GM12878 (cell line): ENCODE measurements around the gene CD40LG. TPM values are rescaled to one million over a fixed set of nuclear protein-coding genes. Genes with fewer than 3 reads are reported as not detected.

ENCODE experiments used
- ATAC-seq: fragments of 200-7000 bp; cut with Tn5 transposase; 3 replicates; pipeline ENCODE4 v1.9.1; 2020; ENCODE audit warnings: mild to moderate bottlenecking, moderate library complexity
- BruUV-seq: library from RNA; stranded (reverse); fragments of 400-500 nt; replicated peaks from 2 replicates; lab custom pipeline; 2021; lab: Mats Ljungman, UMichigan
- CTCF ChIA-PET: fragments of 300-600 bp; sonication (Branson Sonifier 250); formaldehyde crosslinking; extraction: SDS; loops from one replicate; lab custom pipeline; 2021; ENCODE audit warnings: inconsistent platforms; lab: Yijun Ruan, JAX
- POLR2A ChIA-PET: fragments of 350-600 bp; formaldehyde crosslinking; extraction: SDS; loops from one replicate; lab custom pipeline; 2021; ENCODE audit warnings: inconsistent platforms; lab: Charles Lee
- RAD21 ChIA-PET: fragments of 300-600 bp; sonication (Branson Sonifier 250); formaldehyde crosslinking; loops from one replicate; lab custom pipeline; 2023; ENCODE audit warnings: antibody characterized with exemption; ENCODE audit not compliant: unreplicated experiment; lab: Charles Lee
- SMC1A ChIA-PET: fragments of 300-600 bp; sonication (Branson Sonifier 250); formaldehyde crosslinking; loops from one replicate; lab custom pipeline; 2023; ENCODE audit not compliant: unreplicated experiment, uncharacterized antibody; lab: Charles Lee
- DNase-seq: peaks from one replicate; pipeline ENCODE4 v3.0.0-alpha.2; 2011; ENCODE audit warnings: low read depth, low spot score
- FAIRE-seq: peaks from 3 replicates; lab custom pipeline; 2011; peaks lifted over from hg19 to GRCh38; lab: Jason Lieb, UNC
- H2AFZ ChIP-seq: 2 replicates; pipeline ENCODE4 v1.6.0; 2011; ENCODE audit warnings: low read depth, low read length, control low read depth; ENCODE audit not compliant: control insufficient read depth
- H3K27ac ChIP-seq: 2 replicates; pipeline ENCODE4 v1.5.1; 2011; ENCODE audit warnings: control low read depth; ENCODE audit not compliant: control insufficient read depth, insufficient read depth
- H3K27me3 ChIP-seq, 2 experiments: replicated peaks in 1 of 2; 2 replicates each; pipeline versions ENCODE4 v1.6.0 to v1.6.1; 2011; ENCODE audit warnings: low read length in 1 of 2; ENCODE audit not compliant: control insufficient read depth in 2 of 2, insufficient read depth in 2 of 2
- H3K36me3 ChIP-seq, 2 experiments: 2 replicates each; pipeline ENCODE4 v1.5.1; 2011; ENCODE audit warnings: low read length in 1 of 2; ENCODE audit not compliant: control insufficient read depth in 2 of 2, insufficient read depth in 2 of 2
- H3K4me1 ChIP-seq: 2 replicates; pipeline ENCODE4 v1.6.1; 2011; ENCODE audit warnings: mild to moderate bottlenecking, low read length, moderate library complexity, mixed read lengths; ENCODE audit not compliant: control insufficient read depth, insufficient read depth
- H3K4me2 ChIP-seq: 2 replicates; pipeline ENCODE4 v1.6.0; 2011; ENCODE audit warnings: control low read depth; ENCODE audit not compliant: control insufficient read depth, insufficient read depth
- H3K4me3 ChIP-seq: fragments of 200-600 bp; sonication (generic); 2 replicates; pipeline ENCODE4 v1.5.1; 2016
- H3K79me2 ChIP-seq: 2 replicates; pipeline ENCODE4 v1.6.0; 2011; ENCODE audit warnings: low read length; ENCODE audit not compliant: control insufficient read depth, insufficient read depth
- H3K9ac ChIP-seq: 2 replicates; pipeline ENCODE4 v1.8.0; 2011; ENCODE audit warnings: low read length, control low read depth, mixed read lengths; ENCODE audit not compliant: control insufficient read depth, insufficient read depth
- H3K9me3 ChIP-seq: replicated peaks from 3 replicates; pipeline ENCODE4 v1.5.1; 2011; ENCODE audit warnings: mild to moderate bottlenecking, low read length; ENCODE audit not compliant: control insufficient read depth, insufficient read depth
- H4K20me1 ChIP-seq: 2 replicates; pipeline ENCODE4 v1.6.0; 2011; ENCODE audit not compliant: control insufficient read depth, insufficient read depth
- ETV6 ChIP-seq, 2 experiments: fragments of 450-650 bp in 1 of 2; IDR thresholded peaks in 1 of 2; conservative IDR thresholded peaks in 1 of 2; 2 replicates each; pipeline ENCODE4 v1.6.1; 2014; ENCODE audit warnings: antibody characterized with exemption in 1 of 2, borderline replicate concordance in 1 of 2, low read depth in 1 of 2, mild to moderate bottlenecking in 1 of 2, moderate library complexity in 1 of 2
- FOXK2 ChIP-seq: fragments of 450-650 bp; IDR thresholded peaks from 2 replicates; pipeline ENCODE4 v1.6.1; 2017; ENCODE audit warnings: mild to moderate bottlenecking, moderate library complexity
- HCFC1 ChIP-seq: fragments of 150-350 bp; IDR thresholded peaks from 2 replicates; pipeline ENCODE4 v1.6.1; 2014; ENCODE audit warnings: low read length
- KAT2A ChIP-seq: conservative IDR thresholded peaks from 2 replicates; pipeline ENCODE4 v1.6.1; 2011; ENCODE audit warnings: low read depth, low read length; ENCODE audit not compliant: control insufficient read depth
- NBN ChIP-seq: fragments of 450-650 bp; IDR thresholded peaks from 2 replicates; pipeline ENCODE4 v1.6.1; 2016
- RAD21 ChIP-seq: IDR thresholded peaks from 2 replicates; pipeline ENCODE4 v1.6.1; 2011; ENCODE audit warnings: mild to moderate bottlenecking, low read depth, low read length, moderate library complexity; ENCODE audit not compliant: insufficient read depth
- RELA ChIP-seq: fragments of 450-650 bp; IDR thresholded peaks from 2 replicates; pipeline ENCODE4 v1.8.0; 2014; ENCODE audit warnings: borderline replicate concordance; ENCODE audit not compliant: partially characterized antibody
- ZNF384 ChIP-seq: IDR thresholded peaks from 2 replicates; pipeline ENCODE4 v1.6.1; 2012; ENCODE audit warnings: low read depth, mild to moderate bottlenecking, low read length, improper control_type of control experiment, borderline replicate concordance
- ZNF687 ChIP-seq: fragments of 450-650 bp; IDR thresholded peaks from 2 replicates; pipeline ENCODE4 v1.6.1; 2017; ENCODE audit warnings: mild to moderate bottlenecking, moderate library complexity
- WGBS: methylation state at CpG from one replicate; pipeline ENCODE4 v1.1.6; 2016; ENCODE audit warnings: low lambda C conversion rate; ENCODE audit not compliant: insufficient replicate concordance, insufficient coverage; ENCODE audit errors: missing lambda C conversion rate; 5-methylcytosine and 5-hydroxymethylcytosine counted together
- in situ Hi-C: fragments of 300-500 bp; cut with MboI; formaldehyde crosslinking; loops from 9 replicates; pipeline ENCODE4 v1.14.3; 2018; ENCODE audit warnings: mixed read lengths
- intact Hi-C: fragments of 100-400 bp; cut with micrococcal nuclease; formaldehyde crosslinking; loops from one replicate; pipeline ENCODE4 v1.14.2; 2022; ENCODE audit not compliant: unreplicated experiment
- polyA plus RNA-seq, 11 experiments: library from polyadenylated mRNA; depleted of rRNA in 4 of 11; unstranded in 6 of 11; stranded (reverse) in 5 of 11; fragments of >200 nt; fragmentation: Nextera tagmentation in 4 of 11; fragmentation: Illumina TruSeq in 1 of 11; extraction: Ambion mirVana in 4 of 11; extraction: Trizol in 1 of 11; gene quantifications; 1 replicate in 1 of 11; 2 replicates in 10 of 11; pipeline versions ENCODE4 v1.2.1 to v1.2.3, GENCODE V29; 2011 to 2016; ENCODE audit warnings: inconsistent platforms in 2 of 11, missing spikeins in 2 of 11, low read depth in 1 of 11
- total RNA-seq, 4 experiments: library from RNA; depleted of rRNA in 3 of 4; stranded (reverse); fragments of >200 nt in 3 of 4; fragmentation: Illumina TruSeq in 1 of 4; extraction: Trizol in 1 of 4; gene quantifications; 2 replicates each; pipeline versions ENCODE4 v1.2.1 to v1.2.3, GENCODE V29; 2013 to 2021
- TF ChIP-seq, protein P1 (sequence below): fragments of 450-650 bp; IDR thresholded peaks from 2 replicates; pipeline ENCODE4 v1.6.1; 2017; ENCODE audit warnings: low read depth, mild to moderate bottlenecking, moderate library complexity
- TF ChIP-seq, protein P2 (sequence below): fragments of 450-650 bp; IDR thresholded peaks from 2 replicates; pipeline ENCODE4 v1.6.1; 2014; ENCODE audit warnings: mild to moderate bottlenecking

The CD40LG gene
- total and polyA plus RNA-seq, 10 of the 15 experiments (the other 5 are each of a cell fraction or from before 2014, with no cell fraction given): 0.04 to 0.21 (median 0.11) TPM; not detected in 6

DNA sequence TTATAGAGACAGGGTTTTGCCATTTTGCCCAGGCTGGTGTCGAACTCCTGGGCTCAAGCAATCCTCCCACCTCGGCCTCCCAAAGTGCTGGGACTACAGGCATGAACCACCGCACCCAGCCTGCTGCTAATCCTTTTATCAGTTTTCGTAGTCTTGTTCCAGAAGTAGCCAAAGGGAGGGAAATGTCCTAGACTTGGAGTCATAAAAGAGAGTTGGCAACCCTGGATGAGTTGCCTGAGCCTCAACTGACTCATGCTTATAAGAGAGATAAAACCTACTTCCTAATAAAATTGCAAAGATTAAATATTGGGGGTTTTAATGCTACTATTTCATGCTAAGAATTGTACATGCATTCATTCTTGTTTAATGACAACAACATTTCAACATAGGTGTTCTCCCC lies 44.3 kb downstream of the CD40LG start:
- WGBS: 60% methylated on average over 4 of the region's 4 CpGs
- no TSS peak for BruUV-seq
- TF ChIP-seq KAT2A (no peak), ZNF687 (no peak), ZNF384 (no peak), HCFC1 (no peak), ETV6 (conservative IDR thresholded peaks at IDR 0.05 in 1 of 2, IDR thresholded peaks at IDR 0.05 in 1 of 2; ENCODE audit: borderline replicate concordance in 1 of 2, low read depth in 1 of 2) (no peak), NBN (no peak), RAD21 (no peak), RELA (no peak), FOXK2 (no peak)
- TF ChIP-seq, protein P1, sequence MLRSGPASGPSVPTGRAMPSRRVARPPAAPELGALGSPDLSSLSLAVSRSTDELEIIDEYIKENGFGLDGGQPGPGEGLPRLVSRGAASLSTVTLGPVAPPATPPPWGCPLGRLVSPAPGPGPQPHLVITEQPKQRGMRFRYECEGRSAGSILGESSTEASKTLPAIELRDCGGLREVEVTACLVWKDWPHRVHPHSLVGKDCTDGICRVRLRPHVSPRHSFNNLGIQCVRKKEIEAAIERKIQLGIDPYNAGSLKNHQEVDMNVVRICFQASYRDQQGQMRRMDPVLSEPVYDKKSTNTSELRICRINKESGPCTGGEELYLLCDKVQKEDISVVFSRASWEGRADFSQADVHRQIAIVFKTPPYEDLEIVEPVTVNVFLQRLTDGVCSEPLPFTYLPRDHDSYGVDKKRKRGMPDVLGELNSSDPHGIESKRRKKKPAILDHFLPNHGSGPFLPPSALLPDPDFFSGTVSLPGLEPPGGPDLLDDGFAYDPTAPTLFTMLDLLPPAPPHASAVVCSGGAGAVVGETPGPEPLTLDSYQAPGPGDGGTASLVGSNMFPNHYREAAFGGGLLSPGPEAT: no peak
- TF ChIP-seq, protein P2, sequence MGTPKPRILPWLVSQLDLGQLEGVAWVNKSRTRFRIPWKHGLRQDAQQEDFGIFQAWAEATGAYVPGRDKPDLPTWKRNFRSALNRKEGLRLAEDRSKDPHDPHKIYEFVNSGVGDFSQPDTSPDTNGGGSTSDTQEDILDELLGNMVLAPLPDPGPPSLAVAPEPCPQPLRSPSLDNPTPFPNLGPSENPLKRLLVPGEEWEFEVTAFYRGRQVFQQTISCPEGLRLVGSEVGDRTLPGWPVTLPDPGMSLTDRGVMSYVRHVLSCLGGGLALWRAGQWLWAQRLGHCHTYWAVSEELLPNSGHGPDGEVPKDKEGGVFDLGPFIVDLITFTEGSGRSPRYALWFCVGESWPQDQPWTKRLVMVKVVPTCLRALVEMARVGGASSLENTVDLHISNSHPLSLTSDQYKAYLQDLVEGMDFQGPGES: no peak
- no peak overlapping the region for H3K27ac ChIP-seq
- H4K20me1 ChIP-seq: no peaks in the 10 kb centered on the region
- H3K27me3 ChIP-seq: no peaks in the 10 kb centered on the region; a peak in 1 of 4 replicates
- no peak for DNase-seq
- SMC1A ChIA-PET: no interaction called here
- no peak overlapping the region for H3K9ac ChIP-seq
- in situ Hi-C loops: loop anchor here (10.0 kb wide), 3 partner anchors 197 to 657 kb away; partner anchors contain the start of gene HTATSF1
- H3K9me3 ChIP-seq: no peaks in the 10 kb centered on the region
- H3K4me2 ChIP-seq: no peak overlapping the region
- CTCF ChIA-PET: no interaction called here
- H2AFZ ChIP-seq: no peak overlapping the region
- RAD21 ChIA-PET: no interaction called here
- POLR2A ChIA-PET: no interaction called here
- H3K79me2 ChIP-seq: no peaks in the 10 kb centered on the region
- ATAC-seq: no peak
- no peak overlapping the region for H3K4me3 ChIP-seq
- no peak for FAIRE-seq
- intact Hi-C loops: loop anchor here (5.0 kb wide), 3 partner anchors 415 to 1060 kb away; no protein-coding TSS in a partner anchor
- no peaks in the 10 kb centered on the region for H3K36me3 ChIP-seq
- H3K4me1 ChIP-seq: peaks cover 31% of the 10 kb centered on the region
